ENCODE data around the gene SIPA1L3.
A peak's percentile ranks its signal among the peaks of the same experiment; 100 is the strongest.
"Not testable (repeated sequence)": the region's sequence is repeated elsewhere in the genome, so short reads cannot be mapped to it uniquely, and the experiment has no call there.

SIPA1L3 gene

GRCh38 chr19:38223617-38224013 lies 316.6 kb downstream of the SIPA1L3 start:
- no peak for DNase-seq

- peak; percentile 52 to 56 for DNase-seq
These were observed 317.2 kb downstream of the SIPA1L3 start, which contains the start of gene DPF1 for GRCh38 chr19:38224014-38224862. Gene DPF1 (minus strand): TSS chr19:38224222. CDS start chr19:38224142, 80 bp downstream.

- DNase-seq: not testable (repeated sequence)
These were observed 317.8 kb downstream of the SIPA1L3 start for GRCh38 chr19:38224863-38225218.

GRCh38 chr19:38227287-38228004 lies 320.4 kb downstream of the SIPA1L3 start:
- DNase-seq: no peak

GRCh38 chr19:38228005-38228377 lies 321.0 kb downstream of the SIPA1L3 start:
- no peak for DNase-seq

GRCh38 chr19:38228491-38229439 lies 321.8 kb downstream of the SIPA1L3 start:
- no peak for DNase-seq

- peak; percentile 50 to 51 for DNase-seq
These were observed 322.6 kb downstream of the SIPA1L3 start for GRCh38 chr19:38229585-38230073.

GRCh38 chr19:38230506-38231133 lies 323.6 kb downstream of the SIPA1L3 start:
- DNase-seq: not testable (repeated sequence)

- no peak for DNase-seq
These were observed 324.9 kb downstream of the SIPA1L3 start for GRCh38 chr19:38231918-38232317.

GRCh38 chr19:38233740-38234251 lies 326.8 kb downstream of the SIPA1L3 start:
- peak; percentile 65 to 73 for DNase-seq

- no peak for DNase-seq
These were observed 327.6 kb downstream of the SIPA1L3 start for GRCh38 chr19:38234615-38235014.

GRCh38 chr19:38239816-38240215 lies 332.8 kb downstream of the SIPA1L3 start:
- DNase-seq: no peak

- no peak for DNase-seq
These were observed 336.3 kb downstream of the SIPA1L3 start for GRCh38 chr19:38243279-38243673.

GRCh38 chr19:38245826-38246498 lies 339.0 kb downstream of the SIPA1L3 start:
- DNase-seq: no peak

GRCh38 chr19:38247126-38247525 lies 340.1 kb downstream of the SIPA1L3 start:
- DNase-seq: no peak

GRCh38 chr19:38247734-38248268 lies 340.8 kb downstream of the SIPA1L3 start:
- DNase-seq: no peak

- DNase-seq: no peak
These were observed 341.4 kb downstream of the SIPA1L3 start for GRCh38 chr19:38248421-38248820.

- no peak for DNase-seq
These were observed 343.4 kb downstream of the SIPA1L3 start for GRCh38 chr19:38250428-38250820.

GRCh38 chr19:38250821-38251563 lies 344.0 kb downstream of the SIPA1L3 start:
- DNase-seq: no peak

- no peak for DNase-seq
These were observed 344.6 kb downstream of the SIPA1L3 start for GRCh38 chr19:38251564-38252051.

Data from activated CD4-positive, alpha-beta T cell treated with anti-CD3 and anti-CD28 coated beads, Interleukin-2, amount 50 U/mL, for 4 hours (primary cell).